ENCODE results near the gene CDH13.

DNA sequence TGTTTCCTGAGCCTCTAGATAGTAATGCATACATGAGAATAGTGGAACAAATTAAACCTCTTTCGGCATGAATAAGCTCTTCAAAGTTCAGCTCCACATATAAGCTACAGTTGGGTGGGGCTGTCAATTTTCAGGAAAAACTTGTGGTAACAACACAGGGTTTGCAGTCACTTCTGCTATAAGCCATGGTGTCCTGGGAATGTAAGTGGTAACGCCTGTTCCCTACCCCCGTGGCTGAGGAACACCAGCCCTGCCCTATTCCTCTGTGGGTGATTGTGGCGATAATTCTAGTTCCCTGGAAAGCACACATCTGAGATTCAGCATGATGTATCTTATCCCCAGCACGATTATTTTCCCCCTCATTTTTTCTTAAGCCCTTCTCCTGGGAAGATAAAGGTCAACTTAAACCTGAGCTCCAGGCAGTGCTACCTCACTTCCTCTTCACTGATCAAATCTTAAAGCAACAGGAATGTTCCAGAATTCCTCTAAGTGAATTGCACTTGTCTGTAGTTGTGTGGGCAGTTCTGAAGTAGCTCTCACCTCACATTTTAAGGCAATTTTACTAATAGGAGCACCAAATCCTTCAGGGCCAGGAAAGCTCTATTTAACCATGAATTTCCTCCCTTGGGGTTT, 680.3 kb downstream of the CDH13 start:
- TF ChIP-seq ZNF274 (IDR thresholded peaks at IDR 0.05; ENCODE audit: low read length), result no peak
- no peak for TF ChIP-seq ZNF274 (tag by site-specific recombination; IDR thresholded peaks at IDR 0.05; ENCODE audit: borderline replicate concordance)
- TF ChIP-seq REST (tag by site-specific recombination; IDR thresholded peaks at IDR 0.05), result no peak
- no peak for TF ChIP-seq ELK4 (IDR thresholded peaks at IDR 0.05; ENCODE audit: borderline replicate concordance, low read depth, low read length)
- no peak for TF ChIP-seq TCF7L2 (IDR thresholded peaks at IDR 0.05; ENCODE audit: borderline replicate concordance, low read depth, low read length)
- no peak for TF ChIP-seq ZFHX2 (tag by site-specific recombination; conservative IDR thresholded peaks at IDR 0.05)
- no peak for TF ChIP-seq ZNF621 (tag by site-specific recombination; IDR thresholded peaks at IDR 0.05)
- no peak for TF ChIP-seq MEIS1 (CRISPR knock-in tag; IDR thresholded peaks at IDR 0.05; ENCODE audit: borderline replicate concordance)
- no peak for TF ChIP-seq ZBTB6 (tag by site-specific recombination; IDR thresholded peaks at IDR 0.05)
- TF ChIP-seq, protein P1, sequence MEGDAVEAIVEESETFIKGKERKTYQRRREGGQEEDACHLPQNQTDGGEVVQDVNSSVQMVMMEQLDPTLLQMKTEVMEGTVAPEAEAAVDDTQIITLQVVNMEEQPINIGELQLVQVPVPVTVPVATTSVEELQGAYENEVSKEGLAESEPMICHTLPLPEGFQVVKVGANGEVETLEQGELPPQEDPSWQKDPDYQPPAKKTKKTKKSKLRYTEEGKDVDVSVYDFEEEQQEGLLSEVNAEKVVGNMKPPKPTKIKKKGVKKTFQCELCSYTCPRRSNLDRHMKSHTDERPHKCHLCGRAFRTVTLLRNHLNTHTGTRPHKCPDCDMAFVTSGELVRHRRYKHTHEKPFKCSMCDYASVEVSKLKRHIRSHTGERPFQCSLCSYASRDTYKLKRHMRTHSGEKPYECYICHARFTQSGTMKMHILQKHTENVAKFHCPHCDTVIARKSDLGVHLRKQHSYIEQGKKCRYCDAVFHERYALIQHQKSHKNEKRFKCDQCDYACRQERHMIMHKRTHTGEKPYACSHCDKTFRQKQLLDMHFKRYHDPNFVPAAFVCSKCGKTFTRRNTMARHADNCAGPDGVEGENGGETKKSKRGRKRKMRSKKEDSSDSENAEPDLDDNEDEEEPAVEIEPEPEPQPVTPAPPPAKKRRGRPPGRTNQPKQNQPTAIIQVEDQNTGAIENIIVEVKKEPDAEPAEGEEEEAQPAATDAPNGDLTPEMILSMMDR (tag by site-specific recombination; IDR thresholded peaks at IDR 0.05), result no peak

Data from HEK293 (cell line).